Progenitor cell of endocrine pancreas (in vitro differentiated cells): ENCODE results near the gene MRPL38. TPM values are rescaled to one million over a fixed set of nuclear protein-coding genes. Genes with fewer than 3 reads are reported as not detected.
"Not testable (repeated sequence)": the region's sequence is repeated elsewhere in the genome, so short reads cannot be mapped to it uniquely, and the experiment has no call there.

ENCODE experiments used
- DNase-seq: peaks from one replicate; pipeline ENCODE4 v3.0.0; 2021; ENCODE audit warnings: low spot score; ENCODE audit not compliant: unreplicated experiment
- H3K27ac Mint-ChIP-seq: 2 replicates; pipeline ENCODE4 v1.8.0; 2021; ENCODE audit warnings: mild to moderate bottlenecking, moderate library complexity, mixed read lengths
- H3K27me3 Mint-ChIP-seq: 2 replicates; pipeline ENCODE4 v1.8.0; 2021; ENCODE audit warnings: mixed read lengths
- H3K36me3 Mint-ChIP-seq: 2 replicates; pipeline ENCODE4 v1.8.0; 2022; ENCODE audit warnings: mixed read lengths; ENCODE audit not compliant: insufficient read depth
- H3K4me1 Mint-ChIP-seq: 2 replicates; pipeline ENCODE4 v1.8.0; 2021; ENCODE audit warnings: low read depth, mixed read lengths
- H3K4me3 Mint-ChIP-seq: 2 replicates; pipeline ENCODE4 v1.8.0; 2021; ENCODE audit warnings: low read depth, mild to moderate bottlenecking, moderate library complexity, mixed read lengths
- H3K9me3 Mint-ChIP-seq: 2 replicates; pipeline ENCODE4 v1.8.0; 2021; ENCODE audit warnings: low read depth, mixed read lengths
- total RNA-seq: library from RNA; stranded (reverse); gene quantifications from 2 replicates; pipeline ENCODE4 v1.2.1, GENCODE V29; 2021
- TF ChIP-seq, protein P1 (sequence below): fragments of 200-600 bp; sonication (generic); IDR thresholded peaks from one replicate; pipeline ENCODE4 v1.5.0; 2021; ENCODE audit warnings: antibody characterized with exemption, mild to moderate bottlenecking; ENCODE audit not compliant: unreplicated experiment

MRPL38 gene
- total RNA-seq, 1 donor from 2014 or later: 82.7 TPM

DNA sequence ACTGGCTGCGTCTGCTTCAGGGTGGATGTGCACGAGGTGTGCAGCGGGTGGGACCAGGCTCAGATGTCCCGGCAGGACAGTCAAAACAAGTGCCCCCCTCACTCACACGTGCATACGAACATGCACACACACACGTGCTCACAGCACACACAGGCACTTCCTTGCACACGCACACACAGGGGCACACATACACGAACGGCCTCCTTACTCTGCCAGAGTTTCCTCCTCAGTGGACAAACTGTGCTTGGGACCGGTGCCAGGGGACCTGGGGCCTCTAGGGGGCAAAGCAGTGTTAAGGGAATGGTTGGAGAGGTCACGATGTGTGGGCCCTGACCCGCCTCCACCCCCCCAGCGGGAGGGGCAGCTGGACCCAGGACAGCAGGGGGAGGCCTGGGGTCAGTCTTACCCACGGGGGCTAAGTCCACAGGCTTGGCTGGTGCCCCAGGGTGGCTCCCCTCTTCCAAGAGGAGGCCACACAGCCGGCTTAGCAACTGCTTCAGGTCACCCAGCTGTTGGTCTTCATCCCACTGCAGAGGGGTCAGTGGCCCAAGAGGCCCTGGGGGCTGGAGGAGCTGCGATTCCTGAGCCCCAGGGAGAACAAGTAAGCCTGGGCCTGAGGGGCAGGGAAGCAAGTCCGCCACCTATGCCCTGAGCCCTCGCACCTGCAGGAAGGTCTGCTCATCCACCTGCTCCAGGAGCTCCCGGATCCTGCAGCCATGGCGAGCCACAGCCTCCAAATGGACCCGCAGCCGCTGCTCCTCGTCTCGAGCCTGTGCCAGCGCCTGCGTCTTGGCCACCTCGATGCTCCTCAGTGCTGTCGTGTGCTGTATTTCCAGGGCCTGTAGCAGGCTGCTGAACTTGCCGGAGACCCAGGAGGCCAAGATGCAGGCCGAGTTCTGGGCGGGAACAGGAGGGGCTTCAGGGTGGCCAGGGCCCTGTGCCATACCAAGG, 12.8 kb downstream of the MRPL38 start:
- no peak overlapping the region for H3K27ac Mint-ChIP-seq
- H3K27me3 Mint-ChIP-seq: peaks cover 11% of the 10 kb centered on the region
- TF ChIP-seq, protein P1, sequence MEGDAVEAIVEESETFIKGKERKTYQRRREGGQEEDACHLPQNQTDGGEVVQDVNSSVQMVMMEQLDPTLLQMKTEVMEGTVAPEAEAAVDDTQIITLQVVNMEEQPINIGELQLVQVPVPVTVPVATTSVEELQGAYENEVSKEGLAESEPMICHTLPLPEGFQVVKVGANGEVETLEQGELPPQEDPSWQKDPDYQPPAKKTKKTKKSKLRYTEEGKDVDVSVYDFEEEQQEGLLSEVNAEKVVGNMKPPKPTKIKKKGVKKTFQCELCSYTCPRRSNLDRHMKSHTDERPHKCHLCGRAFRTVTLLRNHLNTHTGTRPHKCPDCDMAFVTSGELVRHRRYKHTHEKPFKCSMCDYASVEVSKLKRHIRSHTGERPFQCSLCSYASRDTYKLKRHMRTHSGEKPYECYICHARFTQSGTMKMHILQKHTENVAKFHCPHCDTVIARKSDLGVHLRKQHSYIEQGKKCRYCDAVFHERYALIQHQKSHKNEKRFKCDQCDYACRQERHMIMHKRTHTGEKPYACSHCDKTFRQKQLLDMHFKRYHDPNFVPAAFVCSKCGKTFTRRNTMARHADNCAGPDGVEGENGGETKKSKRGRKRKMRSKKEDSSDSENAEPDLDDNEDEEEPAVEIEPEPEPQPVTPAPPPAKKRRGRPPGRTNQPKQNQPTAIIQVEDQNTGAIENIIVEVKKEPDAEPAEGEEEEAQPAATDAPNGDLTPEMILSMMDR: no peak
- H3K4me1 Mint-ChIP-seq: peaks cover 8% of the 10 kb centered on the region
- H3K36me3 Mint-ChIP-seq: no peaks in the 10 kb centered on the region
- no peaks in the 10 kb centered on the region for H3K9me3 Mint-ChIP-seq
- no peak overlapping the region for H3K4me3 Mint-ChIP-seq
- no peak for DNase-seq

DNA sequence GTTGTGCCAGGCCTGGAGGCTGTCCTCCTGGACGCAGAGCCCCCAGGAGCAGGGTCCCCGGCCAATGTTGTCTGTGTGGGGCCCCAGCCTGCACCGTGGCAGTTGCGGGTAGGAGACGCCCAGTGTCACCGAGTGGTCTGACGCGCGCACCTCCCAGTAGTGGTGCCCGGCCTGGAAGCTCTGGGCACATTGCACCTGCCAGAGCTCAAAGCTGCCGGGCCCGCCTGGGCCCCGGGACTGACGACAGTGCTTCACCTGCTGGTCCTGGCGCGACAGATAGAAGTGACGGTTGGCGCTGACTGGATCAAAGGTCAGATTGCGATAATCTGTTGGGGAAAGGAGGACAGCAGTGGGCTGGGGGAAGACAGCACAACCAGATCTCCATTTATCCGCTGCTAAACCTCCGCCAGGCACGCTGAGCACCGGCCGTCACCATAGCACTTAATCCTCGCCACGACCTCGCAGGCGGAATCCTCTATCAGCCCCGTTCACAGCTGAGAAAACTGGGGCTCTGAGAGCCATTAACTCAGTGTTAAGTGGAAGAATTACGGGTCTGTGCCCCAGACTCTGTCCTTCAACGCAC, 13.6 kb downstream of the MRPL38 start:
- TF ChIP-seq, protein P1: no peak
- no peak for DNase-seq
- H3K4me1 Mint-ChIP-seq: peaks cover 8% of the 10 kb centered on the region
- no peak overlapping the region for H3K27ac Mint-ChIP-seq
- H3K27me3 Mint-ChIP-seq: peaks cover 11% of the 10 kb centered on the region
- H3K4me3 Mint-ChIP-seq: no peak overlapping the region
- no peaks in the 10 kb centered on the region for H3K36me3 Mint-ChIP-seq
- H3K9me3 Mint-ChIP-seq: no peaks in the 10 kb centered on the region

DNA sequence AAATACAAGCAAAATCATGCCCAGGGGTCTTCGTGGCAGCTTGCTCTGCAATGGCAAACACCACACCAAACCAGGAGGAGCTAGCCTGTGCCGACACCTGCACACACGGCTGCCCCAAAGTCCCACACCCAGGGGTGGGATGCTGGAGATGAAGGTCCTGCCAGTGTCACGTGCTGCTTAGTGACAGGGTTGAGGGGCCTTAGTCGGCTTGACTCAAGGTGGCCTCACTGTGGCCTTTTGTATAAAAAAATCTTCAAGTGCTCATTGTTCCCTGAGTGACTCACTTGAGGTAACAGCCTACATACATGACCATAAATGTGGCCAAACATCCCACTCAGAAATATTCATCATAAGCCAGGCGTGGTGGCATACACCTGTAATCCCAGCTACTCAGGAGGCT, 15.2 kb downstream of the MRPL38 start:
- Mint-ChIP-seq H3K4me1 (no peaks in the 10 kb centered on the region), H3K27me3 (peaks cover 9% of the 10 kb centered on the region), H3K4me3 (no peak overlapping the region), H3K27ac (no peak overlapping the region), H3K36me3 (no peaks in the 10 kb centered on the region), H3K9me3 (no peaks in the 10 kb centered on the region)
- TF ChIP-seq, protein P1: no peak
- DNase-seq: no peak

DNA sequence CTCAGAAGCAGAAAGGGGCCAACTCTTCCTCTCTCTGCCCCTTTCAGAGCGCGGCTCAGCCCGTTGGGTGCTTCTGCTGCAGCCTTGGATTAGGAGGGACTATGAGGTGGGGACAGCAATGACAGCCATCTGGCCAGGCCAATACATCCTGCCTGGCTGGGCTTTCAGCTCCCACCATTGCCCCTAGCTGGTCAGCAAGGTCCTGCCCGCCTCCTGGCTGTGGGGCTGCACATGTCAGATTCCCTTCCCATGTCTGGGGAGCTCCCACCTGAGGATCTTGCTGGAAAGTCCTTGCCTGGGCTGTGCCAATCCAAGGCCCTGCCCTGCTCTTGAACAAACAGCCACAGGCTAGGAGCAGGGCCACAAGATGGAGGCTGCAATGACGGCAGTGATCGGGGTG, 16.2 kb downstream of the MRPL38 start:
- Mint-ChIP-seq H3K36me3 (no peaks in the 10 kb centered on the region), H3K9me3 (no peaks in the 10 kb centered on the region), H3K27me3 (peaks cover 6% of the 10 kb centered on the region), H3K27ac (no peak overlapping the region), H3K4me1 (no peaks in the 10 kb centered on the region), H3K4me3 (no peak overlapping the region)
- TF ChIP-seq, protein P1: no peak
- no peak for DNase-seq

DNA sequence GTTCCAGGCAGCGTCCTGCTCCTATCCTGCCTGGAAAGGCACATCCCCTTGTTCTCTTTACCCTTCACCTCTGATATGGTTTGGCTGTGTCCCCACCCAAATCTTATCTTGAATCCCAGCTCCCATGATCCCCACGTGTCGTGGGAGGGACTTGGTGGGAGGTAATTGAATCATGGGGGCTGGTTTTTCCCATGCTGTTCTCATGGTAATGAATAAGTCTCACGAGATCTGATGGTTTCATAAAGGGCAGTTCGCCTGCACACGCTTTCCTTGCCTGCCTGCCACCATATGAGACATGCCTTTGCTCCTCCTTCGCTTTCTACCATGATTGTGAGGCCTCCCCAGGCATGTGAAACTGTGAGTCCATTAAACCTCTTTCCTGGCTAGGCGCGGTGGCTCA, 18.8 kb downstream of the MRPL38 start:
- not testable (repeated sequence) for H3K27ac Mint-ChIP-seq, H3K9me3 Mint-ChIP-seq, H3K4me3 Mint-ChIP-seq, DNase-seq, H3K4me1 Mint-ChIP-seq, H3K36me3 Mint-ChIP-seq
- peaks cover 26% of the 10 kb centered on the region for H3K27me3 Mint-ChIP-seq
